Parathyroid adenoma (tissue), 2 donors: ENCODE results near the gene DCLRE1B.

Experiments
- H2AFZ ChIP-seq: fragments of 300-600 bp; sonication (generic); one replicate; pipeline ENCODE4 v1.7.0; 2017; ENCODE audit warnings: antibody characterized with exemption, mild to moderate bottlenecking
- H3K27ac ChIP-seq: fragments of 300-600 bp; sonication (generic); one replicate; pipeline ENCODE4 v1.7.0; 2017
- H3K27me3 ChIP-seq: fragments of 300-600 bp; sonication (generic); one replicate; pipeline ENCODE4 v1.7.0; 2017; ENCODE audit warnings: low read length; ENCODE audit not compliant: control insufficient read depth, insufficient read depth
- H3K36me3 ChIP-seq: fragments of 300-600 bp; sonication (generic); one replicate; pipeline ENCODE4 v1.7.0; 2017; ENCODE audit warnings: low read length; ENCODE audit not compliant: control insufficient read depth, insufficient read depth
- H3K4me1 ChIP-seq: fragments of 300-600 bp; sonication (generic); one replicate; pipeline ENCODE4 v1.7.0; 2017; ENCODE audit warnings: control low read depth
- H3K4me2 ChIP-seq: fragments of 300-600 bp; sonication (generic); one replicate; pipeline ENCODE4 v1.7.0; 2017; ENCODE audit warnings: low read length
- H3K4me3 ChIP-seq: fragments of 300-600 bp; sonication (generic); one replicate; pipeline ENCODE4 v1.7.0; 2017; ENCODE audit warnings: low read depth, low read length
- H3K79me2 ChIP-seq: fragments of 300-600 bp; sonication (generic); one replicate; pipeline ENCODE4 v1.7.0; 2017; ENCODE audit warnings: control low read depth
- H3K9ac ChIP-seq: fragments of 300-600 bp; sonication (generic); one replicate; pipeline ENCODE4 v1.7.0; 2017; ENCODE audit warnings: mild to moderate bottlenecking
- H3K9me3 ChIP-seq: fragments of 300-600 bp; sonication (generic); one replicate; pipeline ENCODE4 v1.7.0; 2017; ENCODE audit warnings: low read length; ENCODE audit not compliant: control insufficient read depth
- CTCF ChIP-seq: fragments of 300-600 bp; sonication (generic); IDR thresholded peaks from one replicate; pipeline ENCODE4 v1.7.0; 2017; ENCODE audit warnings: antibody characterized with exemption, mild to moderate bottlenecking
- donor health status: primary hyperparathyroidism.

Gene DCLRE1B

GRCh38 chr1:113931451-113931851, 26.3 kb downstream of the DCLRE1B start:
- no peak overlapping the region for H3K9ac ChIP-seq
- no peaks in the 10 kb centered on the region for H3K9me3 ChIP-seq
- H3K4me3 ChIP-seq = peak overlapping the region; percentile 86
- no peak for TF ChIP-seq CTCF
- peak overlapping the region; percentile 97 for H3K4me2 ChIP-seq
- no peaks in the 10 kb centered on the region for H3K36me3 ChIP-seq
- no peak overlapping the region for H3K27ac ChIP-seq
- H3K4me1 ChIP-seq = peaks cover 6% of the 10 kb centered on the region
- peaks cover 13% of the 10 kb centered on the region for H3K79me2 ChIP-seq
- H2AFZ ChIP-seq = no peak overlapping the region
- H3K27me3 ChIP-seq = no peaks in the 10 kb centered on the region

- H3K4me1 ChIP-seq = peaks cover 2% of the 10 kb centered on the region
- no peak overlapping the region for H3K27ac ChIP-seq
- no peak overlapping the region for H3K4me3 ChIP-seq
- TF ChIP-seq CTCF = no peak
- no peaks in the 10 kb centered on the region for H3K9me3 ChIP-seq
- H3K27me3 ChIP-seq = no peaks in the 10 kb centered on the region
- no peak overlapping the region for H3K4me2 ChIP-seq
- no peak overlapping the region for H2AFZ ChIP-seq
- no peaks in the 10 kb centered on the region for H3K36me3 ChIP-seq
- H3K9ac ChIP-seq = no peak overlapping the region
- peaks cover 18% of the 10 kb centered on the region for H3K79me2 ChIP-seq
Measured at GRCh38 chr1:113934006-113934405, 28.9 kb downstream of the DCLRE1B start.

GRCh38 chr1:113934511-113935055, 29.5 kb downstream of the DCLRE1B start:
- H3K9ac ChIP-seq = no peak overlapping the region
- no peak overlapping the region for H3K27ac ChIP-seq
- H3K4me2 ChIP-seq = no peak overlapping the region
- H3K79me2 ChIP-seq = peaks cover 18% of the 10 kb centered on the region
- H3K4me1 ChIP-seq = peaks cover 2% of the 10 kb centered on the region
- no peaks in the 10 kb centered on the region for H3K9me3 ChIP-seq
- H3K27me3 ChIP-seq = no peaks in the 10 kb centered on the region
- H3K4me3 ChIP-seq = no peak overlapping the region
- TF ChIP-seq CTCF = no peak
- no peaks in the 10 kb centered on the region for H3K36me3 ChIP-seq
- no peak overlapping the region for H2AFZ ChIP-seq

- no peaks in the 10 kb centered on the region for H3K36me3 ChIP-seq
- H3K4me3 ChIP-seq = no peak overlapping the region
- no peak overlapping the region for H3K4me2 ChIP-seq
- H2AFZ ChIP-seq = no peak overlapping the region
- H3K4me1 ChIP-seq = peaks cover 2% of the 10 kb centered on the region
- no peaks in the 10 kb centered on the region for H3K9me3 ChIP-seq
- TF ChIP-seq CTCF = no peak
- H3K79me2 ChIP-seq = peaks cover 15% of the 10 kb centered on the region
- H3K9ac ChIP-seq = no peak overlapping the region
- no peaks in the 10 kb centered on the region for H3K27me3 ChIP-seq
- no peak overlapping the region for H3K27ac ChIP-seq
Measured at GRCh38 chr1:113935176-113935575, 30.1 kb downstream of the DCLRE1B start.

GRCh38 chr1:113935970-113936369, 30.8 kb downstream of the DCLRE1B start:
- no peaks in the 10 kb centered on the region for H3K9me3 ChIP-seq
- no peaks in the 10 kb centered on the region for H3K36me3 ChIP-seq
- H3K4me3 ChIP-seq = no peak overlapping the region
- H3K27me3 ChIP-seq = no peaks in the 10 kb centered on the region
- H2AFZ ChIP-seq = no peak overlapping the region
- no peak overlapping the region for H3K4me2 ChIP-seq
- TF ChIP-seq CTCF = no peak
- peaks cover 2% of the 10 kb centered on the region for H3K4me1 ChIP-seq
- no peak overlapping the region for H3K27ac ChIP-seq
- H3K9ac ChIP-seq = no peak overlapping the region
- peaks cover 8% of the 10 kb centered on the region for H3K79me2 ChIP-seq
